ENCODE data around the gene USP6NL. TPM values are rescaled to one million over a fixed set of nuclear protein-coding genes. Genes with fewer than 3 reads are reported as not detected.

Gene USP6NL
- polyA plus RNA-seq, 1 of the 3 experiments (the other 2 are of a cell fraction): 8.9 TPM

DNA sequence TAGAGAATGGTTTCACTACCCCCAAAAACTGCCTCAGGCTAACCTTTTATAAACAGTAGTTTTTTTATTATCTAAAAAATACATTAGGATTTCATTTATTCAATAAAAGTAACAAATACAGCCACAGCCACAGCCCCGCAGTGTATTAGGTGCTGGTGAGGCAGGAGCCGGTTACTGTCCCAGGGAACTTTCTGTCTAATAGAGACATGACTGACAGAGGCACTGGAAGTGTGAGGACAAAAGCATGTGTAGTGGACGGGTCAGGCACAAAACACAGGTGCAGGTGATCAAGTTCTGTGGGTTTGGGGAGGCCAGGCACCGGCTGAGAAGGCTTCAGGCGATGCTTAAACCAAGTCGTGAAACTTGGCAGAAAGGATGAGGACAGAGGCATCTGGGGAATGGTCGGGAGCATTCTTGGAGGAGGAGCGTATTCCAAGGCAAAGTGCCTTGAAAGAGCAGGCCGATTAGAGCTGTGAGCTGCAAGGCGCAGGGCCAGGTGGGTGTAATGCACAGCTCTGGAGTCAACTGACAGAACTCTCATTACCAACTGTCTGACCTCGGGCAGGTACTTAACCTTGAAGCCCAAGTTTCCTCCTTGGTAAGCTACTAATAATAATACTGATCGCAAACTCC, 138.2 kb downstream of the USP6NL start:
- ChIA-PET CTCF (interaction anchor here (0.6 to 1.9 kb wide), 11 partner anchors 10 to 349 kb away, joined by 3 to 12 read pairs (median 3); no protein-coding TSS in a partner anchor), POLR2A (no interaction called here)
- Histone ChIP-seq H3K27ac (ENCODE audit: low read depth in 2 of 2, low read length in 1 of 2) (no peak overlapping the region), H3K27me3 (ENCODE audit: insufficient read depth) (no peaks in the 10 kb centered on the region), H3K9me3 (no peaks in the 10 kb centered on the region), H3F3A (replicated peaks; ENCODE audit: insufficient read depth) (peaks cover 3% of the 10 kb centered on the region), H4K20me1 (ENCODE audit: insufficient read depth) (no peaks in the 10 kb centered on the region), H3K36me3 (replicated peaks in 1 of 2; ENCODE audit: control insufficient read depth in 1 of 2, insufficient read depth in 2 of 2, low read length in 1 of 2) (peaks cover 2 to 13% of the 10 kb centered on the region in 2 experiments), H3K9me2 (no peaks in the 10 kb centered on the region), H3K4me1 (ENCODE audit: control insufficient read depth in 1 of 2, insufficient read depth in 2 of 2, low read depth in 1 of 2, low read length in 1 of 2) (peaks cover 0 to 4% of the 10 kb centered on the region in 2 experiments; a peak in 2 of 4 replicates), H2AFZ (ENCODE audit: low read depth) (no peak overlapping the region; the same call in 1 of the 2 replicates), H3K4me3 (ENCODE audit: low read depth in 2 of 2, low read length in 1 of 2) (no peak overlapping the region), H3K79me2 (ENCODE audit: insufficient read depth) (no peaks in the 10 kb centered on the region; the same call in 1 of the 2 replicates), H3K9ac (no peak overlapping the region), H3K4me2 (no peak overlapping the region)
- TF ChIP-seq FOXJ3 (CRISPR knock-in tag; IDR thresholded peaks at IDR 0.05) (no peak), RCOR1 (IDR thresholded peaks at IDR 0.05; ENCODE audit: low read length) (no peak), TAF1 (IDR thresholded peaks at IDR 0.05; ENCODE audit: borderline replicate concordance, low read depth, low read length) (no peak), GATA2 (CRISPR knock-in tag; IDR thresholded peaks at IDR 0.05) (no peak), YY1 (IDR thresholded peaks at IDR 0.05; ENCODE audit: low read depth) (no peak), TCF12 (IDR thresholded peaks at IDR 0.05) (no peak), SIN3A (IDR thresholded peaks at IDR 0.05; ENCODE audit: borderline replicate concordance, low read depth, low read length) (no peak), REST (IDR thresholded peaks at IDR 0.05; ENCODE audit: low read depth, low read length) (no peak), EZH2phosphoT487 (IDR thresholded peaks at IDR 0.05; ENCODE audit: borderline replicate concordance, low read depth) (no peak), POLR2AphosphoS5 (IDR thresholded peaks at IDR 0.05; ENCODE audit: low read depth, low read length) (no peak)
- TF ChIP-seq, protein P1, sequence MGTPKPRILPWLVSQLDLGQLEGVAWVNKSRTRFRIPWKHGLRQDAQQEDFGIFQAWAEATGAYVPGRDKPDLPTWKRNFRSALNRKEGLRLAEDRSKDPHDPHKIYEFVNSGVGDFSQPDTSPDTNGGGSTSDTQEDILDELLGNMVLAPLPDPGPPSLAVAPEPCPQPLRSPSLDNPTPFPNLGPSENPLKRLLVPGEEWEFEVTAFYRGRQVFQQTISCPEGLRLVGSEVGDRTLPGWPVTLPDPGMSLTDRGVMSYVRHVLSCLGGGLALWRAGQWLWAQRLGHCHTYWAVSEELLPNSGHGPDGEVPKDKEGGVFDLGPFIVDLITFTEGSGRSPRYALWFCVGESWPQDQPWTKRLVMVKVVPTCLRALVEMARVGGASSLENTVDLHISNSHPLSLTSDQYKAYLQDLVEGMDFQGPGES (IDR thresholded peaks at IDR 0.05; ENCODE audit: low read depth, low read length): no peak
- TF ChIP-seq, protein P2, sequence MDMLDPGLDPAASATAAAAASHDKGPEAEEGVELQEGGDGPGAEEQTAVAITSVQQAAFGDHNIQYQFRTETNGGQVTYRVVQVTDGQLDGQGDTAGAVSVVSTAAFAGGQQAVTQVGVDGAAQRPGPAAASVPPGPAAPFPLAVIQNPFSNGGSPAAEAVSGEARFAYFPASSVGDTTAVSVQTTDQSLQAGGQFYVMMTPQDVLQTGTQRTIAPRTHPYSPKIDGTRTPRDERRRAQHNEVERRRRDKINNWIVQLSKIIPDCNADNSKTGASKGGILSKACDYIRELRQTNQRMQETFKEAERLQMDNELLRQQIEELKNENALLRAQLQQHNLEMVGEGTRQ (IDR thresholded peaks at IDR 0.05; ENCODE audit: borderline replicate concordance, low read depth, low read length): no peak
- 89% methylated on average over 12 of the region's 12 CpGs for WGBS (ENCODE audit: low lambda C conversion rate)
- DNase-seq: no peak
